Hepatocyte (in vitro differentiated cells): Measurements from ENCODE around the gene BAZ1B. TPM values are rescaled to one million over a fixed set of nuclear protein-coding genes. Genes with fewer than 3 reads are reported as not detected.

Experiments
- DNase-seq: peaks from one replicate; pipeline ENCODE4 v3.0.0-alpha.2; 2016; ENCODE audit warnings: low spot score
- H2AFZ ChIP-seq: fragments of 200-600 bp; sonication (generic); 2 replicates; pipeline ENCODE4 v1.6.0; 2016; ENCODE audit warnings: antibody characterized with exemption, mild to moderate bottlenecking
- H3K27ac ChIP-seq: fragments of 200-600 bp; sonication (generic); 2 replicates; pipeline ENCODE4 v1.5.1; 2016; ENCODE audit warnings: mild to moderate bottlenecking
- H3K27me3 ChIP-seq: fragments of 200-600 bp; sonication (generic); 2 replicates; pipeline ENCODE4 v1.6.1; 2016
- H3K36me3 ChIP-seq: fragments of 200-600 bp; sonication (generic); replicated peaks from 2 replicates; pipeline ENCODE4 v1.5.1; 2016; ENCODE audit warnings: low read depth; ENCODE audit not compliant: insufficient read depth
- H3K4me1 ChIP-seq: fragments of 200-600 bp; sonication (generic); 2 replicates; pipeline ENCODE4 v1.5.1; 2016; ENCODE audit warnings: mild to moderate bottlenecking, moderate library complexity; ENCODE audit not compliant: insufficient read depth
- H3K4me2 ChIP-seq: fragments of 200-600 bp; sonication (generic); 2 replicates; pipeline ENCODE4 v1.6.0; 2016
- H3K4me3 ChIP-seq: fragments of 200-600 bp; sonication (generic); 2 replicates; pipeline ENCODE4 v1.5.1; 2016; ENCODE audit warnings: mild to moderate bottlenecking
- H3K79me2 ChIP-seq: fragments of 200-600 bp; sonication (generic); 2 replicates; pipeline ENCODE4 v1.6.0; 2017; ENCODE audit warnings: mild to moderate bottlenecking
- H3K9me2 ChIP-seq: fragments of 200-600 bp; sonication (generic); replicated peaks from 2 replicates; pipeline ENCODE4 v1.6.0; 2017; ENCODE audit warnings: mild to moderate bottlenecking; ENCODE audit not compliant: insufficient read depth
- H3K9me3 ChIP-seq: fragments of 200-600 bp; sonication (generic); 2 replicates; pipeline ENCODE4 v1.5.1; 2016; ENCODE audit warnings: low read depth, mild to moderate bottlenecking
- H4K20me1 ChIP-seq: fragments of 200-600 bp; sonication (generic); 2 replicates; pipeline ENCODE4 v1.6.0; 2016; ENCODE audit warnings: mild to moderate bottlenecking; ENCODE audit not compliant: insufficient read depth, poor library complexity, severe bottlenecking
- CTCF ChIP-seq: fragments of 200-600 bp; sonication (generic); IDR thresholded peaks from 2 replicates; pipeline ENCODE4 v1.5.1; 2016; ENCODE audit warnings: antibody characterized with exemption, mild to moderate bottlenecking; ENCODE audit not compliant: poor library complexity
- EZH2 ChIP-seq: fragments of 200-600 bp; sonication (generic); IDR thresholded peaks from 2 replicates; pipeline ENCODE4 v1.6.1; 2016; ENCODE audit warnings: antibody characterized with exemption, mild to moderate bottlenecking, borderline replicate concordance
- EZH2phosphoT487 ChIP-seq: fragments of 200-600 bp; sonication (generic); IDR thresholded peaks from one replicate; pipeline ENCODE4 v1.6.1; 2018; ENCODE audit warnings: antibody characterized with exemption, mild to moderate bottlenecking, low read depth, moderate library complexity; ENCODE audit not compliant: unreplicated experiment, severe bottlenecking
- WGBS: methylation state at CpG from one replicate; pipeline ENCODE4 v1.1.6; 2016; ENCODE audit warnings: low lambda C conversion rate; ENCODE audit errors: missing lambda C conversion rate; 5-methylcytosine and 5-hydroxymethylcytosine counted together
- polyA plus RNA-seq: library from polyadenylated mRNA; unstranded; fragments of >200 nt; fragmentation: Nextera tagmentation; extraction: Ambion mirVana; gene quantifications from 2 replicates; pipeline ENCODE4 v1.2.1, GENCODE V29; 2016
- total RNA-seq: library from RNA; depleted of rRNA; stranded (reverse); fragments of >200 nt; gene quantifications from 2 replicates; pipeline ENCODE4 v1.2.3, GENCODE V29; 2014

BAZ1B gene
- total and polyA plus RNA-seq, 2 experiments from 2014 or later, result 16.7 to 44.7 TPM

GRCh38 chr7:73549176-73549575, 27.1 kb upstream of the BAZ1B start:
- H4K20me1 ChIP-seq, result peaks cover 27% of the 10 kb centered on the region
- H3K79me2 ChIP-seq, result peaks cover 91% of the 10 kb centered on the region

GRCh38 chr7:73547841-73548240, 25.7 kb upstream of the BAZ1B start:
- H3K9me3 ChIP-seq, result no peaks in the 10 kb centered on the region
- TF ChIP-seq EZH2 (no peak), CTCF (no peak), EZH2phosphoT487 (no peak)
- no peak for DNase-seq
- peaks cover 83% of the 10 kb centered on the region for H3K79me2 ChIP-seq
- H4K20me1 ChIP-seq, result peaks cover 26% of the 10 kb centered on the region
- no peak overlapping the region for H3K4me3 ChIP-seq
- no peak overlapping the region for H3K4me2 ChIP-seq
- H3K4me1 ChIP-seq, result no peaks in the 10 kb centered on the region
- H3K36me3 ChIP-seq, result peaks cover 4% of the 10 kb centered on the region
- H3K27ac ChIP-seq, result no peak overlapping the region
- H2AFZ ChIP-seq, result no peak overlapping the region
- no peaks in the 10 kb centered on the region for H3K27me3 ChIP-seq
- H3K9me2 ChIP-seq, result no peaks in the 10 kb centered on the region
- WGBS, result 97% methylated on average over 9 of the region's 9 CpGs

More at GRCh38 chr7:73549176-73549575, 27.1 kb upstream of the BAZ1B start:
- no peak for DNase-seq
- Histone ChIP-seq H3K27me3 (no peaks in the 10 kb centered on the region), H3K9me2 (no peaks in the 10 kb centered on the region), H3K9me3 (no peaks in the 10 kb centered on the region), H3K36me3 (peaks cover 4% of the 10 kb centered on the region), H3K4me1 (no peaks in the 10 kb centered on the region), H3K4me3 (no peak overlapping the region), H3K27ac (no peak overlapping the region), H2AFZ (no peak overlapping the region), H3K4me2 (no peak overlapping the region)
- 87% methylated on average over 4 of the region's 4 CpGs for WGBS
- TF ChIP-seq EZH2 (no peak), EZH2phosphoT487 (no peak), CTCF (no peak)

- H3K36me3 ChIP-seq, result peaks cover under 1% of the 10 kb centered on the region
Measured at GRCh38 chr7:73544678-73545077, 22.6 kb upstream of the BAZ1B start.

More at GRCh38 chr7:73544678-73545077, 22.6 kb upstream of the BAZ1B start:
- DNase-seq, result no peak
- Histone ChIP-seq H3K4me1 (no peaks in the 10 kb centered on the region), H3K9me2 (no peaks in the 10 kb centered on the region), H2AFZ (no peak overlapping the region), H4K20me1 (peaks cover 23% of the 10 kb centered on the region), H3K4me3 (no peak overlapping the region), H3K27ac (no peak overlapping the region), H3K9me3 (no peaks in the 10 kb centered on the region), H3K4me2 (no peak overlapping the region), H3K27me3 (no peaks in the 10 kb centered on the region), H3K79me2 (peaks cover 65% of the 10 kb centered on the region)
- TF ChIP-seq CTCF (no peak), EZH2phosphoT487 (no peak)
- WGBS, result 97% methylated on average over 2 of the region's 2 CpGs
